ENCODE data around the gene PPIP5K1.
"Not testable (repeated sequence)": the region's sequence is repeated elsewhere in the genome, so short reads cannot be mapped to it uniquely, and the experiment has no call there.

The PPIP5K1 gene

GRCh38 chr15:43589778-43590466, at the start of gene PPIP5K1:
PPIP5K1 (minus strand) TSS chr15:43590208; CDS start chr15:43584504, 5,704 bp downstream.
- not testable (repeated sequence) for DNase-seq

GRCh38 chr15:43638464-43639204, 48.6 kb upstream of the PPIP5K1 start:
- not testable (repeated sequence) for DNase-seq

DNA sequence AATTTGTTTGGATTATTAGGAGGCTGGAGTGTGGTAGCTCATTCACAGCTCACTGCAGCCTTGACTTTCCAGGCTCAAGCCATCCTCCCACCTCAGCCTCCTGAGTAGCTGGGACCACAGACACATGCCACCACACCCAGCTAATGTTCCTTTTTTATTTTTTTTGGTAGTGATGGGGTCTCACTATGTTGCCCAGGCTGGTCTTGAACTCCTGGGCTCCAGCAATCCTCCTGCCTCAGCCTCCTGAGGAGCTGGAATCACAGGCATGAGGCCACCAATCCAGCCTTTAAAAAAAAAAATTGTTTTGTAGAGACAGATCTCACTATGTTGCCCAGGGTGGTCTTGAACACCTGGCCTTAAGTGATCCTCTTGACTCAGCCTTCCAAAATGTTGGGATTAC, 36.9 kb upstream of the PPIP5K1 start:
- not testable (repeated sequence) for DNase-seq

GRCh38 chr15:43625106-43625505, 35.1 kb upstream of the PPIP5K1 start:
- DNase-seq: peak; percentile 30

DNA sequence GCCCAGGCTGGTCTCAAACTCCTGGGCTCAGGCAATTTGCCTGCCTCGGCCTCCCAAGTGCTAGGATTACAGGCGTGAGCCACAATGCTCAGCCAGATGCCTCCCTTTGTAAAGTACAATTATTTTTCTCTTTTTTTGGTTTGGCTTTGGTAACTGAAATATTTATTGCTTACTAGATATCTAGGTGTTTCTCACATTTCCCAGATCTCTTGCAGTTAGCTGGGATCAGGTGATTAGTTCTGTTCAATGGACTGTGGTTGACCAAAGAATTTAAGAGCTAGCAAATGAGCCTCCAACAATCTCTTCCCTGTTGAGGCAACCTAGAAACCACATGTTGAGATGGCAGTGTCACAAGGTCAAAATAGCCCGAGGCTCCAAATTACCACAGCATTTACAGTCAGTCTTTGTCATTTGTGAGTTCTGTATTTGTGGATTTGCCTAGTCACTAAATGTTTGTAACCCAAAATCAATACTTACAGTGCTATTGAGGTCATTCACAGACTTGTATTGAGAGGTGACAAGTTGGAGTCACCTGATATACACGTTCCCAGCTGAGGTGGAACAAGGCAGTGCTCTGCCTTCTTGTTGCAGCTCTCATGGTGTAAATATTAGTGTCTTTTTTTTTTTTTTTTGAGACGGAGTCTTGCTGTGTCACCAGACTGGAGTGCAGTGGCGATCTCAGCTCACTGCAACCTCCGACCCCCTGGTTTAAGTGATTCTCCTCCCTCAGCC, 32.2 kb upstream of the PPIP5K1 start:
- not testable (repeated sequence) for DNase-seq

DNA sequence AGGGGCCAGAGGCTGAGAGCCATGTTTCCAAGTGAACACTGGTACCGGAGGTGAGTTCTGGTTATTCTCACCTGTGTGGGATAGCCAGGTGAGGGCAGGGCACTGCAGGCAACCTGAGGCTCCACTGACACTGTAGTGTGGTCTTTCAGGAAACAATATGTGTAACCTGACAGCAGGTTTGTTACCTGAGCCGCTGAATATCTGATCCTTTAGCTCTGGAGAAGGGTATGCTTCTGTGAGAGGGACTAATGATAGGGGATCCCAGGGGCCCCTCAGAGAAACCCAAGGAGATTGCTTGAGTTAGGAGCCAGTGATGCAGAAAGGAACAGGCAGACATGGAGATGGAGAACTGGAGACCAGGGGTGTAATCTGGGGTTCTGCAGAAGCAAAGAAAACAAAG, 28.7 kb upstream of the PPIP5K1 start, which contains the start of gene STRC:
Gene STRC, minus strand, starts transcription at position 101 of the 400 bp plus-strand sequence. Its CDS starts 78 bp downstream, at position 23.
- DNase-seq: not testable (repeated sequence)

- DNase-seq: not testable (repeated sequence)
Measured at GRCh38 chr15:43617750-43618149, 27.7 kb upstream of the PPIP5K1 start.

GRCh38 chr15:43602233-43602632, 12.2 kb upstream of the PPIP5K1 start:
- DNase-seq: not testable (repeated sequence)

- DNase-seq: not testable (repeated sequence)
Measured at GRCh38 chr15:43600200-43600599, 10.2 kb upstream of the PPIP5K1 start.

DNA sequence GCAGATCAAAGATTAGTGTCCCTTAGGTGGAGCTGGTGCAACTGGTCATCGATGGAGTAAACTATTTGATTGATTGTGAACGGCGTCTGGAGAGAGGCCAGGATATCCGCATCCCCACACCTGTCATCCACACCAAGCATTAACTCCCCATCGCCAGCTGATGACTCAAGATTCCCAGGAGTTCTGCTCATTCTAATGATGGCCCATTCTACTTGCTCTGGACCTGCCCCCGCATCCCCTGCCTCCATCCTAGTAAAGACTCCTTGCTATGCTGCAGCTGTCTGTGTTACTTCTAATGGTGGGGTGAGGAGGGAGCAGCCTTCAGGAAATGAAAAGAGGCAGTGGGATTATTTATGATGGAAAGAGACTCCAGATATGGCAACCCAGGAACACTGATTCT, 9.1 kb upstream of the PPIP5K1 start:
- not testable (repeated sequence) for DNase-seq

DNA sequence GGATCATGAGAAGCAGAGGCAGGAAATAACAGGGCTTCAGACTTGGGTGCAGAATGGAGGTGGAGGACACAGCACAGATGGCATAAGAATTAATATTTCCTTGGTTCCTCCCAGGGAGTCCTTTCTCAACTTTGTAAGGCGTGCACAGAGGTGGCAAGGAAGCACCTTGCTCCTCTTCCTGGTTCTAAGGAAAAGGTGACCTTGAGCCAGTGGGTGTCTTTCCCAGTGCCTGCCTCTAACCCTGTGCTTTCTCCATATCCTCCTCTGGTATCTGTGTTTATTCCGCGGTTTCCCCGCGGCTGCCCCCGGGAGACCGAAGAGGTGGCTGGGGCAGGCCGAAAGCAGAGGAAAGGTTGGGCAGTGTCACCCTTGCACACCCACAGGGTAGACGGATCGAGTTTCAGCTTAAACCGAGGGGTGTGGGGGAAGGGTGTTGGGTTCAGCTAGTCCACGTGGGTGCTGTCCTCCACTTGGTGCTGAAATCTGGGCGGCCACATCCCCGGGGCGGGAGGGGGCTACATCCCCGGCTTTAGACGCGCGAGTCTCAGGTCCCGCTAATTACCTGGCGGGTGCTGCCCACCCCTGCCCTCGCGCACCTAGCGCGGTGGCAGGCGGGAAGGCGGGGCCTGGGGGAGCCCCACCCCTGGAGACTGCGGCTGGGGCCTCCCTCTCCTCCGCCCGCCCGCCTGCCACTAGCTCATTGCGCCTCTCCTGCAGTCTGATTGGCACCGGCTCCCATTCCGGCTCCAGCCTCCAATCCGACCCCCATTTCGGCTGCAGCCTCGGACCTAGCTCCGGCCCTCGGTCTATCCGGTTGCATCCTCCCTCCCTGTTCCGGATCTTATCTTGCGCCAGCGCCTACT, 3.6 kb upstream of the PPIP5K1 start, which contains the start of gene CKMT1B:
Gene CKMT1B, plus strand, starts transcription at position 700 of the 863 bp plus-strand sequence. CDS start 192 bp downstream, outside the sequence.
- not testable (repeated sequence) for DNase-seq

DNA sequence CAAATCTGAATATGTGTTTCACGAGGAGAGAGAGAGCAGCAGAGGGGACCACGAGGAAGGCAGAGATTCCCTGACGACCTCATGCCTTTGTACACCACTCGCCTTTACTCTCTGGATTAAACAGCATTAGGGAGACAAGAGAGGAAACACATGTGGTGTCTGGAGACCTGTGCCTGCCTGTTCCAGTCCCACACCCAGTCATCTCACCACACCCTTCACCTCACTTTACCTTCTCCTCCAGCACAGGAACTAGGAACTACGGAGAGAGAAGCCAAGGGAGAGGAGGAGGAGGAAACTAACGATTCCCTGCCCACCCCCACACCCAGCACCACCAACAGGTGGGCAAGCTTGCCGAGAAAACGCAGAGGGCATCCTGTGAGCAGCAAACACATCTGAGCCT, 2.8 kb upstream of the PPIP5K1 start:
- not testable (repeated sequence) for DNase-seq

DNA sequence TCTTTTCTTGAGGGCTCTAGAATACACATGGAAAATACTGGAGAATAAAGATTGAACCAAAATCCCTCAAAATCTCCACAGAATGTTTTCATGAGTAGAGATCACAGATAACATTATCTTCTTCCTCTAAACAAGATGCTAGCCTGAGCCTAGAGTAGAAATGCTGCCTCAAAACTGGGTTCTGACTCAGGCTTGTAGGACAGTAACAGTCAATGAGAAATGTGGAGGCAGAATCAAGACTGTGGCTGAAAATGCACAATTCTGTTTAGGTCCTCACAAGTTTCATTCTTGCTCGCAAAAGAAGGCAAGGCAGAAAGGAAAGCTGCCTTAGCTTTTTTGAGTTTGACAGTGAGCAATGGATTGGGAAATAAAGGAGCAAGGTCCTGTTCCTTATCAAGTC, 15.4 kb downstream of the PPIP5K1 start:
- not testable (repeated sequence) for DNase-seq

DNA sequence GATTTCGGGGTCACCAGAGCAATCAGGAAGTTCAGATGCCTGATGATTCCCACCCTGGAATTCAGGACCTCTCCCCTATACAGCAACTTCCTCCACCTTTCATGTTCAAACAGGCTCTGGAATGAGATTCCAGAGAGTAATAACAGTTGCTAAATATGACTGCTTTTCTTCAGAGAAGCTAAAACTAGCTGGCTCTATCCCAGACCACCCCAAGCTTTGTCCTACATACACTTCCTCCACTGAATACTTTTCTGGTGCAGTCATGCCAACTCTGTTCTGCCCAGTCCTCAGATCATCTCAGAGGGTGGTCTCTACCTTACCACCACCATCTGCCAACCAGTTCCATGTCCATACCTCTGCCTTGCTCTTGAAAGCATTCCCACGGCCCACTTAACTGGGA, 23.4 kb downstream of the PPIP5K1 start:
- DNase-seq: not testable (repeated sequence)

GRCh38 chr15:43563793-43564192, 26.2 kb downstream of the PPIP5K1 start:
- not testable (repeated sequence) for DNase-seq

GRCh38 chr15:43562753-43563152, 27.3 kb downstream of the PPIP5K1 start:
- DNase-seq: not testable (repeated sequence)

DNA sequence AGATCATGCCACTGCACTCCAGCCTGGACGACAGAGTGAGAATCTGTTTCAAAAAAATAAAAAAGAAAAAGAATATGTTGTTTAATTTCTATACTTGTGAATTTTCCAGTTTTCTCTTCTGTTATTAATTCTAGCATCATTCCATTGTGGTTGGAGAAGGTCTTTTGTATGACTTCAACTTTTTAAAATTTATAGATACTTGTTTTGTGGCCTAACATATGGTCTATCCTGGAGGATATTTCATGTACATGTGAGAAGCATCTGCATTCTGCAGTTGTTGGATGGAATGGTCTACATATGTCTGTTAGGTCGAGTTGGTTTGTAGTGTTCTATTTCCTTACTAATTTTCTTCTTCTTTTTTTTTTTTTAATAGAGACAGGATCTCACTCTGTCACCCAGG, 37.0 kb downstream of the PPIP5K1 start:
- no peak for DNase-seq

DNA sequence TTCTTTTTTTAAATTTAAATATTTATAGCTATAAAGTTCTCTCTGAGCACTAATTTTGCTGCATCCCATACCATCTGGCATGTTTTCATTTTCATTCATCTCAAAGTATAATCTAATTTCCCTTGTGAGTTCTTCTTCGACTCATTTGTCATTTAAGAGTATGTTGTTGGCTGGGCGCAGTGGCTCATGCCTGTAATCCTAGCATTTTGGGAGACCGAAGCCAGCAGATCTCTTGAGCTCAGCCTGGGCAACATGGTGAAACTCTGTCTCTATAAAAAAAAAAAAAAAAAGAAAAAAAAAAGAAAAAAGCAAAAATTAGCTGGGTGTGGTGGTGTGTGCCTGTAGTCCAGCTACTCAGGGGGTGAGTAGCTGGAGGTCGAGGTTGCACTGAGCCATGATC, 37.8 kb downstream of the PPIP5K1 start:
- no peak for DNase-seq

GRCh38 chr15:43550527-43551363, 39.3 kb downstream of the PPIP5K1 start:
- DNase-seq: peak; percentile 80

GRCh38 chr15:43547539-43547938, 42.5 kb downstream of the PPIP5K1 start:
- DNase-seq: no peak

DNA sequence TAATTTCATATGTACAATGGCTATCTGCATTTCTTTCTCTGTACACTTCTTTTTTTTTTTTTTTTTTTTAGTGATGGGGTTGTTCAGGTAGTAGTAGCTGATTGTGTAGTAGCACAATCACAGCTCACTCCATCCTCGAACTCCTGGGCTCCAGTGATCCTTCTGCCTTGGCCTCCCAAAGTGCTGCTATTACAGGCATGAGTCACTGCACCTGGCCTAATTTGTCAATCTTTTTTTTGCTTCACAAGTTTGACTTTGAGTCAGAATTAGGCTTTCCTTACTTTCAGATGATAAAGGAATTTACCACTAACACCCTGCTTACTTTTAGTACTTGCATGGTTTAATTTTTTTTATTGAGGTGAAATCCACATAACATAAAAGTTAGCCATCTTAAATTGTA, 44.6 kb downstream of the PPIP5K1 start:
- DNase-seq: no peak
